ENCODE data around the gene SPATA2. TPM values are rescaled to one million over a fixed set of nuclear protein-coding genes. Genes with fewer than 3 reads are reported as not detected.

The SPATA2 gene
- total and polyA plus RNA-seq, 2 of the 13 experiments (the other 11 are each of a cell fraction or from before 2014, with no cell fraction given): 3.2 to 8.7 TPM

DNA sequence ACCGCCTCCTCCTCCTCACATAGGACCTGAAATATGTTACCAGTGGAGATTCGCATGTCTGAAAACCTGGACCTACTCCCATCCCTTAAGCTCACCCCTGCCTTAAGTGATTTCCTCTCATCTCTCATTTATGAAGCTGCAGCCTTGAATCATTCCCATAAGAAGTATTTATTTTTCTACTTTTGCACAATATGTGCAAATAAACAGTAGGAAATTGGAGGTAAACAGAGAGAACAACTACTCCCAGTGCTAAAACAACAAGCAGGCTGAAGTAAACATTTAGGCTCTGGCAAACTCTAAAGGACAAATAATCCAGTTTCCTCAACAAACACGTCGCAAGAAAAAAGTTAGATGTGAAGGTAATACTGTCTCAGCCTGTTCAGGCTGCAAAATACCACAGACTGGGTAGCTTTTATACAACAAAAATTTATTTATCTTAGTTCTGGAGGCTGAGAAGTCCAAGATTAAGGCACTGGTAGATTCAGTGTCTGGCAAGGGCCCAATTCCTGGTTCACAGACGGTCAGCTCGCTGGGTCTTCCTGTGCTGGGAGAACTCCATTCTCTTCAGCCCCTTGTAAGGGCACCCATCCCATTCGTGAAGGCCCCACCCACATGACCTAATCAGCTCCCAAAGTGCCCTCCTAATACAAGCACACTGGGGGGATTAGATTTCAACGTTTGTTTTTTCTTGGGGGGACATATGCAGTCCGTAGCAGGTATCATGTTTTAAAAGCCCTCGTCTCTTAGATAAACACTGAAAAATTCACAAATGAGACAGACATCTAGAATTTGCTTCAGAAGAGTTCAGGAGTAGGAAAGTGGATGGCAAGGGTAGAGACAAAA lies 15.6 kb downstream of the SPATA2 start (continued):
- TF ChIP-seq ZNF792 (CRISPR knock-in tag; IDR thresholded peaks at IDR 0.05): peak; percentile 38; the same call in 1 of the 2 replicates
- TF ChIP-seq HNRNPLL (IDR thresholded peaks at IDR 0.05; ENCODE audit: low read depth, low read length, poor library complexity, severe bottlenecking): no peak
- TF ChIP-seq ZNF839 (CRISPR knock-in tag; IDR thresholded peaks at IDR 0.05; ENCODE audit: borderline replicate concordance): no peak
- TF ChIP-seq RBM39 (IDR thresholded peaks at IDR 0.05; ENCODE audit: low read depth, low read length, poor library complexity, severe bottlenecking): no peak
- no peak for TF ChIP-seq ZEB1 (IDR thresholded peaks at IDR 0.05; ENCODE audit: insufficient replicate concordance, low read depth)
- no peak for TF ChIP-seq U2AF1 (optimal IDR thresholded peaks at IDR 0.05; ENCODE audit: low read depth, low read length)
- TF ChIP-seq AHR (CRISPR knock-in tag; IDR thresholded peaks at IDR 0.05): no peak
- no peak for TF ChIP-seq JUND (CRISPR knock-in tag; IDR thresholded peaks at IDR 0.05)
- TF ChIP-seq, protein P1, sequence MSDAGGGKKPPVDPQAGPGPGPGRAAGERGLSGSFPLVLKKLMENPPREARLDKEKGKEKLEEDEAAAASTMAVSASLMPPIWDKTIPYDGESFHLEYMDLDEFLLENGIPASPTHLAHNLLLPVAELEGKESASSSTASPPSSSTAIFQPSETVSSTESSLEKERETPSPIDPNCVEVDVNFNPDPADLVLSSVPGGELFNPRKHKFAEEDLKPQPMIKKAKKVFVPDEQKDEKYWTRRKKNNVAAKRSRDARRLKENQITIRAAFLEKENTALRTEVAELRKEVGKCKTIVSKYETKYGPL (CRISPR knock-in tag; IDR thresholded peaks at IDR 0.05): no peak
- TF ChIP-seq CEBPG (CRISPR knock-in tag; IDR thresholded peaks at IDR 0.05): 0 out of 2 replicates have a peak, but pooled peaks have one; percentile 11
- no peak for TF ChIP-seq ZBTB3 (CRISPR knock-in tag; IDR thresholded peaks at IDR 0.05; ENCODE audit: borderline replicate concordance, low read depth)
- TF ChIP-seq ZNF441 (CRISPR knock-in tag; IDR thresholded peaks at IDR 0.05; ENCODE audit: borderline replicate concordance): no peak
- no peak for TF ChIP-seq ZNF280D (CRISPR knock-in tag; IDR thresholded peaks at IDR 0.05)
- TF ChIP-seq, protein P2, sequence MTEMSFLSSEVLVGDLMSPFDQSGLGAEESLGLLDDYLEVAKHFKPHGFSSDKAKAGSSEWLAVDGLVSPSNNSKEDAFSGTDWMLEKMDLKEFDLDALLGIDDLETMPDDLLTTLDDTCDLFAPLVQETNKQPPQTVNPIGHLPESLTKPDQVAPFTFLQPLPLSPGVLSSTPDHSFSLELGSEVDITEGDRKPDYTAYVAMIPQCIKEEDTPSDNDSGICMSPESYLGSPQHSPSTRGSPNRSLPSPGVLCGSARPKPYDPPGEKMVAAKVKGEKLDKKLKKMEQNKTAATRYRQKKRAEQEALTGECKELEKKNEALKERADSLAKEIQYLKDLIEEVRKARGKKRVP (CRISPR knock-in tag; IDR thresholded peaks at IDR 0.05): peak in 1 of 2 experiments; percentile 66; a peak in 1 of 4 replicates
- no peak for TF ChIP-seq TFDP1 (CRISPR knock-in tag; IDR thresholded peaks at IDR 0.05; ENCODE audit: borderline replicate concordance)
- TF ChIP-seq SRSF9 (IDR thresholded peaks at IDR 0.05; ENCODE audit: borderline replicate concordance, insufficient read depth, low read depth, low read length, poor library complexity, severe bottlenecking): no peak
- TF ChIP-seq HNF4A (CRISPR knock-in tag; IDR thresholded peaks at IDR 0.05): no peak
- no peak for TF ChIP-seq CHCHD3 (CRISPR knock-in tag; IDR thresholded peaks at IDR 0.05)
- no peak for TF ChIP-seq CSRNP1 (CRISPR knock-in tag; IDR thresholded peaks at IDR 0.05)
- no peak for TF ChIP-seq POLR2G (IDR thresholded peaks at IDR 0.05; ENCODE audit: low read depth, low read length)
- TF ChIP-seq ZNF879 (CRISPR knock-in tag; IDR thresholded peaks at IDR 0.05): no peak
- TF ChIP-seq FOXA3 (CRISPR knock-in tag; IDR thresholded peaks at IDR 0.05): peak; percentile 88

Measured in HepG2 (cell line).